GM12891 (cell line): ENCODE measurements around the gene ILDR2.

Experiments used
- PAX5 ChIP-seq: IDR thresholded peaks from 2 replicates; pipeline ENCODE4 v1.6.1; 2011; ENCODE audit warnings: low read length, moderate library complexity, mild to moderate bottlenecking; ENCODE audit not compliant: insufficient read depth, severe bottlenecking
- POLR2A ChIP-seq: IDR thresholded peaks from 2 replicates; pipeline ENCODE4 v1.6.1; 2011; ENCODE audit warnings: low read depth, low read length, control low read depth
- POLR2AphosphoS5 ChIP-seq: IDR thresholded peaks from 2 replicates; pipeline ENCODE4 v1.6.1; 2011; ENCODE audit warnings: low read depth, low read length, control low read depth
- POU2F2 ChIP-seq: IDR thresholded peaks from 2 replicates; pipeline ENCODE4 v1.6.1; 2011; ENCODE audit warnings: low read depth, mild to moderate bottlenecking, control low read depth, low read length, moderate library complexity
- SPI1 ChIP-seq: IDR thresholded peaks from 2 replicates; pipeline ENCODE4 v1.6.1; 2011; ENCODE audit warnings: low read depth, low read length, control low read depth
- TAF1 ChIP-seq: IDR thresholded peaks from 2 replicates; pipeline ENCODE4 v1.6.1; 2011; ENCODE audit warnings: low read depth, low read length, control low read depth

DNA sequence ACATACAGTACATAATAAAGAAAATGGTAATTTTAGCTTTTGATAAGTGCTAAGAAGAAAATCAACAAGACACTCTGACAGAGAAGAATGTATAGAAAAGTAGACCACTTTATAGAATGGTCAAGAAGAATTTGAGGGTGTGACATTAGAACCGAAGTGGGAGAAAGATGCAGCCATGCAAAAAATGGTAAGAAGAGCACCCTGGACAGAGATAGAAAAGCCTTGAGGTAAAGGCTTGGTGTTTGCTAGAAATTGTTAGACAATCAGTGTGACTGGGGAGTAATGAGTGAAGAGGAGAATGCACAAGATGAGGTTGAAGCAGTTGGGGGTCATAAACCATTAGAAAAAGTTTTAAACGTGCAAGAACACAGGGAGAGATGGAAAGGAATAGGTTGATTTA, 37.2 kb upstream of the ILDR2 start:
- TF ChIP-seq POLR2A (no peak), POLR2AphosphoS5 (no peak), SPI1 (no peak), TAF1 (no peak), POU2F2 (no peak), PAX5 (no peak)
